ENCODE measurements around the gene FBXO7.

GRCh38 chr22:32515084-32515483 is 40.5 kb downstream of the FBXO7 start:
- TF ChIP-seq CTCF (IDR thresholded peaks at IDR 0.05) = no peak
- TF ChIP-seq POLR2A (IDR thresholded peaks at IDR 0.05) = no peak
- no peak for TF ChIP-seq POLR2AphosphoS5 (IDR thresholded peaks at IDR 0.05)

Data from prostate gland (tissue), 2 donors.